ENCODE measurements around the gene DLGAP1. TPM values are rescaled to one million over a fixed set of nuclear protein-coding genes. Genes with fewer than 3 reads are reported as not detected.

DLGAP1 gene
- total RNA-seq, 1 donor from 2014 or later, result 18.5 TPM

DNA sequence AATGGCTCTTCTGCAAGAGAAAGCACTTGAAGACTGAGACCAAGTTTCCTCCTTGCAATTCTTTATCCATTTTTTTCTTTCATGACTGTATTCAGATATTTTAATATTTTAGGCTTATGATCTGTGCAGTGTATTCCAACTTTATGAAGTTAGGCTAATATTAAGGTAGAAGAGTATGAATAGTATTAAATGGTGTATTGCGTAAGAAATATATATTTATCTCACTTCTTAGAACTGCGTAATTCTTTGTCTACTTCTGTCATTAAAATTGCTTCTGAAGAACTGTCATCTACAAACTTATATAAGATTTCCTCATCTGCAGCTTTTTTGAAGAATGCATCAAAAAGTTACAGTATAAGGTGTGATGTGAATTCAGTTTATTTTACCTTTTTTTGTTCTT, 183.2 kb downstream of the DLGAP1 start:
- no peak for DNase-seq (ENCODE audit: low spot score)
- Histone ChIP-seq H3K27me3 (no peaks in the 10 kb centered on the region), H3K27ac (no peak overlapping the region), H3K36me3 (no peaks in the 10 kb centered on the region), H4K20me1 (ENCODE audit: low read depth) (no peaks in the 10 kb centered on the region), H3K4me1 (no peaks in the 10 kb centered on the region), H3K79me2 (ENCODE audit: low read depth) (no peaks in the 10 kb centered on the region), H3F3A (ENCODE audit: low read depth) (no peaks in the 10 kb centered on the region), H2AFZ (replicated peaks) (no peak overlapping the region), H3K9me3 (ENCODE audit: low read depth) (no peaks in the 10 kb centered on the region), H3K4me2 (no peak overlapping the region), H3K4me3 (no peak overlapping the region), H3K9ac (no peak overlapping the region)
- Mint-ChIP-seq H3K36me3 (no peaks in the 10 kb centered on the region), H3K4me3 (no peak overlapping the region), H3K27me3 (ENCODE audit: insufficient read depth, low read depth) (no peaks in the 10 kb centered on the region), H3K27ac (no peak overlapping the region), H3K9me3 (no peaks in the 10 kb centered on the region), H3K4me1 (no peaks in the 10 kb centered on the region)
- TF ChIP-seq EZH2phosphoT487 (IDR thresholded peaks at IDR 0.05), result no peak
- TF ChIP-seq, protein P1, sequence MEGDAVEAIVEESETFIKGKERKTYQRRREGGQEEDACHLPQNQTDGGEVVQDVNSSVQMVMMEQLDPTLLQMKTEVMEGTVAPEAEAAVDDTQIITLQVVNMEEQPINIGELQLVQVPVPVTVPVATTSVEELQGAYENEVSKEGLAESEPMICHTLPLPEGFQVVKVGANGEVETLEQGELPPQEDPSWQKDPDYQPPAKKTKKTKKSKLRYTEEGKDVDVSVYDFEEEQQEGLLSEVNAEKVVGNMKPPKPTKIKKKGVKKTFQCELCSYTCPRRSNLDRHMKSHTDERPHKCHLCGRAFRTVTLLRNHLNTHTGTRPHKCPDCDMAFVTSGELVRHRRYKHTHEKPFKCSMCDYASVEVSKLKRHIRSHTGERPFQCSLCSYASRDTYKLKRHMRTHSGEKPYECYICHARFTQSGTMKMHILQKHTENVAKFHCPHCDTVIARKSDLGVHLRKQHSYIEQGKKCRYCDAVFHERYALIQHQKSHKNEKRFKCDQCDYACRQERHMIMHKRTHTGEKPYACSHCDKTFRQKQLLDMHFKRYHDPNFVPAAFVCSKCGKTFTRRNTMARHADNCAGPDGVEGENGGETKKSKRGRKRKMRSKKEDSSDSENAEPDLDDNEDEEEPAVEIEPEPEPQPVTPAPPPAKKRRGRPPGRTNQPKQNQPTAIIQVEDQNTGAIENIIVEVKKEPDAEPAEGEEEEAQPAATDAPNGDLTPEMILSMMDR (IDR thresholded peaks at IDR 0.05), result no peak
- TF ChIP-seq EZH2 (IDR thresholded peaks at IDR 0.05), result no peak

DNA sequence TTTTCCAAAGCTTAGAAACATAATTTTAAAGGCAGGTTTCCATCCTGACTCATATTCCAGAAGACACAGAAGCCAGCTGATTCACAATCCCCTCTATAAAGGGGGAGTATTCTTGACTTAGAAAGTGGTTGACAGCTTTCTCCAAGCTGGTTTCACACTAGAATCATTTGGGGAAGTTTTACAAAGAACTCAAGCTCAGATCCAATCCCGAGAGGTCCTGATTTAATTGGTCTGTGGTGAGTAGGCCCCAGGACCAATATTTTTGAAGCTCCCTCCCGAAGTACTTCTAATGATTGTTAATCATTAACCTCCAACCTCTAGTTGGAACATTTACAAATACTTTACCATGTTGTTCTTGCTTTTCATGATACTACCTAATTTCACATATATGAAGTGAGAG, 184.1 kb downstream of the DLGAP1 start:
- no peaks in the 10 kb centered on the region for H3K36me3 ChIP-seq
- H3K4me1 ChIP-seq, result no peaks in the 10 kb centered on the region
- H3K79me2 ChIP-seq (ENCODE audit: low read depth), result no peaks in the 10 kb centered on the region
- H3K9ac ChIP-seq, result no peak overlapping the region
- no peak overlapping the region for H2AFZ ChIP-seq (replicated peaks)
- H3K27me3 Mint-ChIP-seq (ENCODE audit: insufficient read depth, low read depth), result no peaks in the 10 kb centered on the region
- no peaks in the 10 kb centered on the region for H3K9me3 ChIP-seq (ENCODE audit: low read depth)
- TF ChIP-seq, protein P1 (IDR thresholded peaks at IDR 0.05), result no peak
- TF ChIP-seq EZH2 (IDR thresholded peaks at IDR 0.05) (no peak), EZH2phosphoT487 (IDR thresholded peaks at IDR 0.05) (no peak)
- no peak overlapping the region for H3K4me2 ChIP-seq
- DNase-seq (ENCODE audit: low spot score), result no peak
- no peak overlapping the region for H3K27ac Mint-ChIP-seq
- H3F3A ChIP-seq (ENCODE audit: low read depth), result no peaks in the 10 kb centered on the region
- H4K20me1 ChIP-seq (ENCODE audit: low read depth), result no peaks in the 10 kb centered on the region
- no peak overlapping the region for H3K4me3 Mint-ChIP-seq
- no peak overlapping the region for H3K27ac ChIP-seq
- no peaks in the 10 kb centered on the region for H3K27me3 ChIP-seq
- no peaks in the 10 kb centered on the region for H3K9me3 Mint-ChIP-seq
- no peaks in the 10 kb centered on the region for H3K36me3 Mint-ChIP-seq
- no peak overlapping the region for H3K4me3 ChIP-seq
- no peaks in the 10 kb centered on the region for H3K4me1 Mint-ChIP-seq

DNA sequence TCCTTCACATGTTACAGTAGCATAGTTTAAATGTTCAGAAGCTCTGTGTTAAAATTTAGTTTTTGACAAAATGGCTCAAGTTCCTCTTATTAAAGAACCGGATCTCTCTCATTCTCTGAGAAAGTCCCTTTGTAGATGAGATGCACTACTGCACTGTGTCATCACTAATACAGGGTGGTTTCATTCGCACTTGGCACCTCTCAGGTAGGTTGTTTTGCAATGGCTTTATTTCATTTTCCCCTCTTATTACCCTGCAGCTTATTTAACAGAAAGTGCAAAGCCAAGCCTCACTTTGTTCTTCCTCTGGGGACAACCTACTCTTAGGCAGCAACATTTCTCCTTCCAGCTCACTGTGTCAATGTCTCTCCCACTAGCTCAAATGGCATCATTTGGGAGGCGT, 185.1 kb downstream of the DLGAP1 start:
- DNase-seq (ENCODE audit: low spot score), result no peak
- Histone ChIP-seq H3K36me3 (no peaks in the 10 kb centered on the region), H3F3A (ENCODE audit: low read depth) (no peaks in the 10 kb centered on the region), H3K4me1 (no peaks in the 10 kb centered on the region), H2AFZ (replicated peaks) (no peak overlapping the region), H3K4me2 (no peak overlapping the region), H3K27ac (no peak overlapping the region), H4K20me1 (ENCODE audit: low read depth) (no peaks in the 10 kb centered on the region), H3K9me3 (ENCODE audit: low read depth) (no peaks in the 10 kb centered on the region), H3K4me3 (no peak overlapping the region), H3K79me2 (ENCODE audit: low read depth) (no peaks in the 10 kb centered on the region), H3K27me3 (no peaks in the 10 kb centered on the region), H3K9ac (no peak overlapping the region)
- Mint-ChIP-seq H3K27me3 (ENCODE audit: insufficient read depth, low read depth) (peaks cover 3% of the 10 kb centered on the region), H3K27ac (no peak overlapping the region), H3K9me3 (no peaks in the 10 kb centered on the region), H3K4me1 (no peaks in the 10 kb centered on the region), H3K36me3 (no peaks in the 10 kb centered on the region), H3K4me3 (no peak overlapping the region)
- TF ChIP-seq, protein P1 (IDR thresholded peaks at IDR 0.05), result no peak
- TF ChIP-seq EZH2phosphoT487 (IDR thresholded peaks at IDR 0.05) (no peak), EZH2 (IDR thresholded peaks at IDR 0.05) (no peak)
